ENCODE measurements around the gene SYT15.
"Not testable (repeated sequence)": the region's sequence is repeated elsewhere in the genome, so short reads cannot be mapped to it uniquely, and the experiment has no call there.

DNA sequence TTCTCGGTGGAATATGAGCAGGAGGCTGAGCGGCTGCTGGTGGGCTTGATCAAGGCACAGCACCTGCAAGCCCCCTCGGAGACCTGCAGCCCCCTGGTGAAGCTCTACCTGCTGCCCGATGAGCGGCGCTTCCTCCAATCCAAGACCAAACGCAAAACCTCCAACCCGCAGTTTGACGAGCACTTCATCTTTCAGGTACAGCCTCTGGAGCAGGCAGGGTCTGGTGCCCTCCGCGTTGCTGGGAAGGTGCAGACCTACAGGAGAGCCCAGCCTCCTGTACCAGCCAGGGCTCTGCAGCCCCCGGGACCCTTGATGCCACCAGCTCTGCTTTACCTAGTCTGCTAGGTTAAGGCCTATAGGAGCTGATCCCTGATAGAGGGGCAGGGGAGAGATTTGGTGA, 3.1 kb downstream of the SYT15 start:
- TF ChIP-seq, protein P1, sequence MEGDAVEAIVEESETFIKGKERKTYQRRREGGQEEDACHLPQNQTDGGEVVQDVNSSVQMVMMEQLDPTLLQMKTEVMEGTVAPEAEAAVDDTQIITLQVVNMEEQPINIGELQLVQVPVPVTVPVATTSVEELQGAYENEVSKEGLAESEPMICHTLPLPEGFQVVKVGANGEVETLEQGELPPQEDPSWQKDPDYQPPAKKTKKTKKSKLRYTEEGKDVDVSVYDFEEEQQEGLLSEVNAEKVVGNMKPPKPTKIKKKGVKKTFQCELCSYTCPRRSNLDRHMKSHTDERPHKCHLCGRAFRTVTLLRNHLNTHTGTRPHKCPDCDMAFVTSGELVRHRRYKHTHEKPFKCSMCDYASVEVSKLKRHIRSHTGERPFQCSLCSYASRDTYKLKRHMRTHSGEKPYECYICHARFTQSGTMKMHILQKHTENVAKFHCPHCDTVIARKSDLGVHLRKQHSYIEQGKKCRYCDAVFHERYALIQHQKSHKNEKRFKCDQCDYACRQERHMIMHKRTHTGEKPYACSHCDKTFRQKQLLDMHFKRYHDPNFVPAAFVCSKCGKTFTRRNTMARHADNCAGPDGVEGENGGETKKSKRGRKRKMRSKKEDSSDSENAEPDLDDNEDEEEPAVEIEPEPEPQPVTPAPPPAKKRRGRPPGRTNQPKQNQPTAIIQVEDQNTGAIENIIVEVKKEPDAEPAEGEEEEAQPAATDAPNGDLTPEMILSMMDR (conservative IDR thresholded peaks at IDR 0.05; ENCODE audit: low read depth, low read length), result not testable (repeated sequence)
- TF ChIP-seq EZH2 (IDR thresholded peaks at IDR 0.05; ENCODE audit: borderline replicate concordance, low read depth, low read length, poor library complexity, severe bottlenecking), result not testable (repeated sequence)

All from A673 (cell line).